Gastroesophageal sphincter (tissue), 3 donors: ENCODE data around the gene TRIP11.

Source experiments
- EP300 ChIP-seq: sonication (generic); formaldehyde crosslinking; IDR thresholded peaks from one replicate; pipeline ENCODE4 v1.6.1; 2017; ENCODE audit warnings: antibody characterized with exemption, mild to moderate bottlenecking
- POLR2A ChIP-seq, 2 donors: fragments of 450-650 bp; IDR thresholded peaks; one replicate each; pipeline ENCODE4 v1.6.1; 2017; ENCODE audit warnings: antibody characterized with exemption in 2 of 2, mild to moderate bottlenecking in 2 of 2, moderate library complexity in 1 of 2
- POLR2AphosphoS5 ChIP-seq: sonication (generic); formaldehyde crosslinking; IDR thresholded peaks from one replicate; pipeline ENCODE4 v1.6.1; 2017; ENCODE audit warnings: antibody characterized with exemption
- TF ChIP-seq, protein P1 (sequence below), 4 experiments: fragments of 200-600 bp in 2 of 4; fragments of 450-650 bp in 2 of 4; sonication (generic) in 1 of 4; IDR thresholded peaks; one replicate each; pipeline ENCODE4 v1.5.1; 2017 to 2019; ENCODE audit warnings: antibody characterized with exemption in 4 of 4, mild to moderate bottlenecking in 2 of 4, moderate library complexity in 2 of 4

GRCh38 chr14:91955168-91955567, 84.7 kb downstream of the TRIP11 start:
- TF ChIP-seq EP300: no peak
- TF ChIP-seq POLR2AphosphoS5: no peak
- TF ChIP-seq, protein P1, sequence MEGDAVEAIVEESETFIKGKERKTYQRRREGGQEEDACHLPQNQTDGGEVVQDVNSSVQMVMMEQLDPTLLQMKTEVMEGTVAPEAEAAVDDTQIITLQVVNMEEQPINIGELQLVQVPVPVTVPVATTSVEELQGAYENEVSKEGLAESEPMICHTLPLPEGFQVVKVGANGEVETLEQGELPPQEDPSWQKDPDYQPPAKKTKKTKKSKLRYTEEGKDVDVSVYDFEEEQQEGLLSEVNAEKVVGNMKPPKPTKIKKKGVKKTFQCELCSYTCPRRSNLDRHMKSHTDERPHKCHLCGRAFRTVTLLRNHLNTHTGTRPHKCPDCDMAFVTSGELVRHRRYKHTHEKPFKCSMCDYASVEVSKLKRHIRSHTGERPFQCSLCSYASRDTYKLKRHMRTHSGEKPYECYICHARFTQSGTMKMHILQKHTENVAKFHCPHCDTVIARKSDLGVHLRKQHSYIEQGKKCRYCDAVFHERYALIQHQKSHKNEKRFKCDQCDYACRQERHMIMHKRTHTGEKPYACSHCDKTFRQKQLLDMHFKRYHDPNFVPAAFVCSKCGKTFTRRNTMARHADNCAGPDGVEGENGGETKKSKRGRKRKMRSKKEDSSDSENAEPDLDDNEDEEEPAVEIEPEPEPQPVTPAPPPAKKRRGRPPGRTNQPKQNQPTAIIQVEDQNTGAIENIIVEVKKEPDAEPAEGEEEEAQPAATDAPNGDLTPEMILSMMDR (IDR thresholded peaks at IDR 0.05): no peak
- TF ChIP-seq POLR2A (IDR thresholded peaks at IDR 0.05): no peak
